Measurements from ENCODE around the gene CERS6. TPM values are rescaled to one million over a fixed set of nuclear protein-coding genes. Genes with fewer than 3 reads are reported as not detected.

Gene CERS6
- total and polyA plus RNA-seq, 2 donors from 2014 or later: 9.4 to 18.8 TPM

GRCh38 chr2:168613551-168613950, 157.5 kb downstream of the CERS6 start:
- TF ChIP-seq CTCF (IDR thresholded peaks at IDR 0.05; ENCODE audit: borderline replicate concordance, extremely low read depth, insufficient read depth): no peak
- Histone ChIP-seq H3K9me3 (ENCODE audit: control insufficient read depth in 2 of 3, insufficient read depth in 1 of 3, low read length in 3 of 3) (no peaks in the 10 kb centered on the region), H3K27ac (ENCODE audit: low read depth in 2 of 2, low read length in 2 of 2) (no peak overlapping the region), H3K4me3 (ENCODE audit: low read length in 3 of 3) (no peak overlapping the region), H3K9ac (ENCODE audit: low read length in 3 of 3) (no peak overlapping the region), H3K4me1 (ENCODE audit: control insufficient read depth in 2 of 3, insufficient read depth in 2 of 3, low read depth in 1 of 3, low read length in 3 of 3) (no peaks in the 10 kb centered on the region), H3K36me3 (ENCODE audit: control insufficient read depth in 2 of 3, insufficient read depth in 3 of 3, low read length in 3 of 3) (no peaks in the 10 kb centered on the region), H3K27me3 (ENCODE audit: control insufficient read depth, insufficient read depth, low read length) (no peaks in the 10 kb centered on the region)
- no peak for DNase-seq
- intact Hi-C loops (cut with DNase I): no loop called here
- FAIRE-seq: no peak

- no peak for TF ChIP-seq CTCF (IDR thresholded peaks at IDR 0.05; ENCODE audit: borderline replicate concordance, extremely low read depth, insufficient read depth)
- H3K36me3 ChIP-seq (ENCODE audit: control insufficient read depth in 2 of 3, insufficient read depth in 3 of 3, low read length in 3 of 3): no peaks in the 10 kb centered on the region
- H3K9ac ChIP-seq (ENCODE audit: low read length in 3 of 3): no peak overlapping the region
- intact Hi-C loops (cut with DNase I): no loop called here
- DNase-seq (no peak), FAIRE-seq (no peak)
- no peak overlapping the region for H3K4me3 ChIP-seq (ENCODE audit: low read length in 3 of 3)
- H3K27ac ChIP-seq (ENCODE audit: low read depth in 2 of 2, low read length in 2 of 2): no peak overlapping the region
- H3K4me1 ChIP-seq (ENCODE audit: control insufficient read depth in 2 of 3, insufficient read depth in 2 of 3, low read depth in 1 of 3, low read length in 3 of 3): no peaks in the 10 kb centered on the region
- H3K9me3 ChIP-seq (ENCODE audit: control insufficient read depth in 2 of 3, insufficient read depth in 1 of 3, low read length in 3 of 3): no peaks in the 10 kb centered on the region
- H3K27me3 ChIP-seq (ENCODE audit: control insufficient read depth, insufficient read depth, low read length): no peaks in the 10 kb centered on the region
Observed at GRCh38 chr2:168614172-168615018, 158.3 kb downstream of the CERS6 start.

- FAIRE-seq (no peak), DNase-seq (no peak)
- Histone ChIP-seq H3K9me3 (ENCODE audit: control insufficient read depth in 2 of 3, insufficient read depth in 1 of 3, low read length in 3 of 3) (no peaks in the 10 kb centered on the region), H3K4me3 (ENCODE audit: low read length in 3 of 3) (no peak overlapping the region), H3K27ac (ENCODE audit: low read depth in 2 of 2, low read length in 2 of 2) (no peak overlapping the region), H3K36me3 (ENCODE audit: control insufficient read depth in 2 of 3, insufficient read depth in 3 of 3, low read length in 3 of 3) (no peaks in the 10 kb centered on the region), H3K4me1 (ENCODE audit: control insufficient read depth in 2 of 3, insufficient read depth in 2 of 3, low read depth in 1 of 3, low read length in 3 of 3) (peaks cover 0 to 4% (median 4%) of the 10 kb centered on the region in 3 donors), H3K27me3 (ENCODE audit: control insufficient read depth, insufficient read depth, low read length) (no peaks in the 10 kb centered on the region), H3K9ac (ENCODE audit: low read length in 3 of 3) (no peak overlapping the region)
- intact Hi-C loops (cut with DNase I): no loop called here
- TF ChIP-seq CTCF (IDR thresholded peaks at IDR 0.05; ENCODE audit: borderline replicate concordance, extremely low read depth, insufficient read depth): no peak
Observed at GRCh38 chr2:168620554-168620953, 164.5 kb downstream of the CERS6 start.

All from kidney (tissue), 14 donors.